Fibroblast of lung (primary cell): ENCODE data around the gene OR6S1. TPM values are rescaled to one million over a fixed set of nuclear protein-coding genes. Genes with fewer than 3 reads are reported as not detected.

Source experiments
- DNase-seq, 2 donors: peaks; one replicate each; pipeline versions ENCODE4 v3.0.0 to v3.0.0-alpha.2; 2010; ENCODE audit warnings: low read depth in 2 of 2
- H2AFZ ChIP-seq: 2 replicates; pipeline ENCODE4 v1.5.1; 2012; ENCODE audit warnings: low read length, control low read depth, inconsistent platforms
- H3K27ac ChIP-seq: 2 replicates; pipeline ENCODE4 v1.5.1; 2011; ENCODE audit warnings: low read length, control low read depth; ENCODE audit not compliant: insufficient read depth
- H3K27me3 ChIP-seq: 2 replicates; pipeline ENCODE4 v1.5.1; 2011; ENCODE audit warnings: mild to moderate bottlenecking, low read length; ENCODE audit not compliant: control insufficient read depth, insufficient read depth
- H3K36me3 ChIP-seq: 2 replicates; pipeline ENCODE4 v1.5.1; 2011; ENCODE audit warnings: low read length; ENCODE audit not compliant: control insufficient read depth, insufficient read depth
- H3K4me1 ChIP-seq: 2 replicates; pipeline ENCODE4 v1.5.1; 2011; ENCODE audit warnings: low read length; ENCODE audit not compliant: control insufficient read depth, insufficient read depth; ENCODE audit errors: extremely low read depth
- H3K4me2 ChIP-seq: 2 replicates; pipeline ENCODE4 v1.5.1; 2011; ENCODE audit warnings: low read length, control low read depth; ENCODE audit not compliant: insufficient read depth; ENCODE audit errors: extremely low read depth
- H3K4me3 ChIP-seq, 4 experiments: fragments of 200-600 bp in 1 of 4; sonication (generic) in 1 of 4; replicated peaks in 1 of 4; 2 replicates each; pipeline ENCODE4 v1.5.1; 2011 to 2016; ENCODE audit warnings: low read length in 4 of 4, low read depth in 3 of 4, mild to moderate bottlenecking in 3 of 4, control low read depth in 2 of 4, inconsistent platforms in 1 of 4, mixed read lengths in 1 of 4; ENCODE audit not compliant: insufficient read depth in 1 of 4; ENCODE audit errors: control extremely low read depth in 1 of 4
- H3K79me2 ChIP-seq: 2 replicates; pipeline ENCODE4 v1.5.1; 2012; ENCODE audit warnings: mild to moderate bottlenecking, low read length, inconsistent platforms; ENCODE audit not compliant: control insufficient read depth, insufficient read depth
- H3K9ac ChIP-seq: 2 replicates; pipeline ENCODE4 v1.5.1; 2011; ENCODE audit warnings: mild to moderate bottlenecking, low read length, control low read depth; ENCODE audit not compliant: insufficient read depth
- H3K9me3 ChIP-seq: 2 replicates; pipeline ENCODE4 v1.5.1; 2012; ENCODE audit warnings: low read depth, low read length; ENCODE audit not compliant: control insufficient read depth, insufficient read depth
- H4K20me1 ChIP-seq: 2 replicates; pipeline ENCODE4 v1.5.1; 2011; ENCODE audit warnings: low read length; ENCODE audit not compliant: control insufficient read depth, insufficient read depth; ENCODE audit errors: extremely low read depth
- EZH2 ChIP-seq: IDR thresholded peaks from 2 replicates; pipeline ENCODE4 v1.5.1; 2012; ENCODE audit warnings: low read length, control low read depth, mild to moderate bottlenecking; ENCODE audit errors: missing control alignments
- polyA plus RNA-seq, 2 donors: library from polyadenylated mRNA; depleted of rRNA in 1 of 2; stranded (reverse) in 1 of 2; unstranded in 1 of 2; fragments of >200 nt; gene quantifications; 2 replicates each; pipeline ENCODE4 v1.2.1, GENCODE V29; 2011 to 2012; ENCODE audit warnings: missing spikeins in 1 of 2
- total RNA-seq: library from RNA; depleted of rRNA; stranded (reverse); fragments of >200 nt; gene quantifications from 2 replicates; pipeline ENCODE4 v1.2.1, GENCODE V29; 2014
- TF ChIP-seq, protein P1 (sequence below), 2 donors: IDR thresholded peaks in 1 of 2; conservative IDR thresholded peaks in 1 of 2; 1 replicate in 1 of 2; 2 replicates in 1 of 2; pipeline ENCODE4 v1.5.1; 2011 to 2012; ENCODE audit warnings: low read length in 2 of 2, control low read depth in 1 of 2, inconsistent platforms in 1 of 2, low read depth in 1 of 2, mild to moderate bottlenecking in 1 of 2

The OR6S1 gene
- total and polyA plus RNA-seq, 2 donors (not counting 1 experiment from before 2014, with no cell fraction given) = not detected

DNA sequence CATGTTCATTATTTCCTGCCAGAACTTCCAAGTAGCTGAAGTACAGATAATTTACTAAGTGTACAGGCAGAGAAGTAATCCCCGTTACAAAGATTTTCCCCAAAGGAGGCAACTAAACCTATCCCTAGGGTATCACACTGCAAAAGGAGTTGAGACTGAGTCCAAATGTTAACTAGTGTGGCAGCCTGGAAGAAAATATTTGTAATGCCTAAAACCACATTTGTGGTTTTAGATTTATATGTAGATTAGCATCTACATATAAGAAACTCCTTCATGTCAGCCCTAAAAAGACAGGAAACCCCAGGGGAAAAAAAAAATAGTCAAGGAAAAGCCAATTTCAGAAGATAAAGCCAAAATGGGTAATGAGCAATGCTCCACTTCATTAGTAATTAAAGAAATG is 48.9 kb downstream of the OR6S1 start:
- H3K27ac ChIP-seq = no peak overlapping the region
- H3K4me2 ChIP-seq = no peak overlapping the region
- no peaks in the 10 kb centered on the region for H3K27me3 ChIP-seq
- H3K36me3 ChIP-seq = no peaks in the 10 kb centered on the region
- H3K4me3 ChIP-seq = no peak overlapping the region
- TF ChIP-seq, protein P1, sequence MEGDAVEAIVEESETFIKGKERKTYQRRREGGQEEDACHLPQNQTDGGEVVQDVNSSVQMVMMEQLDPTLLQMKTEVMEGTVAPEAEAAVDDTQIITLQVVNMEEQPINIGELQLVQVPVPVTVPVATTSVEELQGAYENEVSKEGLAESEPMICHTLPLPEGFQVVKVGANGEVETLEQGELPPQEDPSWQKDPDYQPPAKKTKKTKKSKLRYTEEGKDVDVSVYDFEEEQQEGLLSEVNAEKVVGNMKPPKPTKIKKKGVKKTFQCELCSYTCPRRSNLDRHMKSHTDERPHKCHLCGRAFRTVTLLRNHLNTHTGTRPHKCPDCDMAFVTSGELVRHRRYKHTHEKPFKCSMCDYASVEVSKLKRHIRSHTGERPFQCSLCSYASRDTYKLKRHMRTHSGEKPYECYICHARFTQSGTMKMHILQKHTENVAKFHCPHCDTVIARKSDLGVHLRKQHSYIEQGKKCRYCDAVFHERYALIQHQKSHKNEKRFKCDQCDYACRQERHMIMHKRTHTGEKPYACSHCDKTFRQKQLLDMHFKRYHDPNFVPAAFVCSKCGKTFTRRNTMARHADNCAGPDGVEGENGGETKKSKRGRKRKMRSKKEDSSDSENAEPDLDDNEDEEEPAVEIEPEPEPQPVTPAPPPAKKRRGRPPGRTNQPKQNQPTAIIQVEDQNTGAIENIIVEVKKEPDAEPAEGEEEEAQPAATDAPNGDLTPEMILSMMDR (conservative IDR thresholded peaks at IDR 0.05 in 1 of 2, IDR thresholded peaks at IDR 0.05 in 1 of 2; ENCODE audit: low read depth in 1 of 2, low read length in 2 of 2) = no peak
- TF ChIP-seq EZH2 = no peak
- no peak overlapping the region for H3K9ac ChIP-seq
- DNase-seq = no peak
- H4K20me1 ChIP-seq = no peaks in the 10 kb centered on the region
- no peak overlapping the region for H2AFZ ChIP-seq
- H3K9me3 ChIP-seq = no peaks in the 10 kb centered on the region
- no peaks in the 10 kb centered on the region for H3K79me2 ChIP-seq
- H3K4me1 ChIP-seq = no peaks in the 10 kb centered on the region

DNA sequence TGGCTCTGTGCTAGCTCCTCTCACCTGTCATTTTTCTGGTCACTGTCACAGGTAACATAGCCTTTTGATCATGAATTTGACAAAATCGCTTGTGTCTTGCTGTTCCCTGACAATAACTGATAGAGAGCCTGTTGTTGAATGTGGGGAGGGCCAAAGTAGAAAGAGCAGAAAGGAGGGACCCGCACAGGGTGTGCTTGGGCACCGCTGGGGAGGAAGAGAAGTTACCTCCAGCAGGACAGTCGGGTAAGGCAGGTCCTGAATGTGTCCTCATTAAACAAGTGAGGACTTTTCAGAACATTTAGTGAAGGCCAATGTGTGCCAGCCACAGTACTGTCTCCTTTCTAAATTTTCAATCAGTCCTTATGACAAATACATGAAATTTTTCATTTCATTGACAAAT is 50.3 kb downstream of the OR6S1 start, which contains the start of gene RNASE12:
TSS of gene RNASE12 (minus strand) at position 142 of the 400 bp plus-strand sequence. CDS start 653 bp downstream, outside the sequence.
- Histone ChIP-seq H3K36me3 (no peaks in the 10 kb centered on the region), H4K20me1 (no peaks in the 10 kb centered on the region), H3K9ac (no peak within 1 kb of the TSS), H3K27me3 (no peaks in the 10 kb centered on the region), H3K79me2 (no peaks in the 10 kb centered on the region), H3K9me3 (no peaks in the 10 kb centered on the region), H2AFZ (no peak within 1 kb of the TSS), H3K4me3 (no peak within 1 kb of the TSS), H3K4me2 (no peak within 1 kb of the TSS), H3K27ac (no peak within 1 kb of the TSS), H3K4me1 (no peaks in the 10 kb centered on the region)
- no peak for DNase-seq
- TF ChIP-seq, protein P1 (conservative IDR thresholded peaks at IDR 0.05 in 1 of 2, IDR thresholded peaks at IDR 0.05 in 1 of 2; ENCODE audit: low read depth in 1 of 2, low read length in 2 of 2) = no peak

Other genes with a start within 250 kb of the OR6S1 start
- gene TEP1, start 228.2 kb downstream of the OR6S1 start, total RNA-seq = 15.2 and 21.6 TPM in 2 replicates
- gene TEP1, start 228.2 kb downstream of the OR6S1 start, polyA plus RNA-seq = 7.4 and 10.5 TPM in 2 replicates
- gene KLHL33, start 205.5 kb downstream of the OR6S1 start, total RNA-seq = 0.26 and 1.5 TPM in 2 replicates
- gene KLHL33, start 205.5 kb downstream of the OR6S1 start, polyA plus RNA-seq = 0.09 and 0.17 TPM in 2 replicates
- 29.5 and 34.0 TPM in 2 replicates for gene OSGEP, start 186.9 kb downstream of the OR6S1 start, total RNA-seq
- gene OSGEP, start 186.9 kb downstream of the OR6S1 start, polyA plus RNA-seq = 18.1 and 26.2 TPM in 2 replicates
- 66.6 and 86.5 TPM in 2 replicates for gene APEX1, start 186.5 kb downstream of the OR6S1 start, total RNA-seq
- 187 and 278 TPM in 2 replicates for gene APEX1, start 186.5 kb downstream of the OR6S1 start, polyA plus RNA-seq
- gene PIP4P1, start 180.3 kb downstream of the OR6S1 start, total RNA-seq = 24.7 and 30.9 TPM in 2 replicates
- 34.9 and 39.5 TPM in 2 replicates for gene PIP4P1, start 180.3 kb downstream of the OR6S1 start, polyA plus RNA-seq
- 4.4 and 6.9 TPM in 2 replicates for gene PNP, start 172.3 kb downstream of the OR6S1 start, total RNA-seq
- gene PNP, start 172.3 kb downstream of the OR6S1 start, polyA plus RNA-seq = 25.7 and 54.5 TPM in 2 replicates
- gene RNASE10, start 136.2 kb downstream of the OR6S1 start, total RNA-seq = not detected in 2 replicates
- gene RNASE10, start 136.2 kb downstream of the OR6S1 start, polyA plus RNA-seq = not detected in 2 replicates
- gene RNASE9, start 80.6 kb downstream of the OR6S1 start, total RNA-seq = not detected in 2 replicates
- not detected in 2 replicates for gene RNASE9, start 80.6 kb downstream of the OR6S1 start, polyA plus RNA-seq
- not detected in 2 replicates for gene RNASE11, start 53.7 kb downstream of the OR6S1 start, total RNA-seq
- gene RNASE11, start 53.7 kb downstream of the OR6S1 start, polyA plus RNA-seq = not detected in 2 replicates
- not detected in 2 replicates for gene RNASE12, start 50.3 kb downstream of the OR6S1 start, total RNA-seq
- gene RNASE12, start 50.3 kb downstream of the OR6S1 start, polyA plus RNA-seq = not detected in 2 replicates
- 20.0 and 22.1 TPM in 2 replicates for gene RNASE4, start 42.9 kb upstream of the OR6S1 start, total RNA-seq
- gene RNASE4, start 42.9 kb upstream of the OR6S1 start, polyA plus RNA-seq = 25.0 and 43.9 TPM in 2 replicates
- 5.1 and 6.4 TPM in 2 replicates for gene ANG, start 47.1 kb upstream of the OR6S1 start, total RNA-seq
- 3.9 and 7.3 TPM in 2 replicates for gene ANG, start 47.1 kb upstream of the OR6S1 start, polyA plus RNA-seq
- gene EDDM3A, start 104.2 kb upstream of the OR6S1 start, total RNA-seq = not detected in 2 replicates
- not detected in 2 replicates for gene EDDM3A, start 104.2 kb upstream of the OR6S1 start, polyA plus RNA-seq
- gene EDDM3B, start 126.7 kb upstream of the OR6S1 start, total RNA-seq = not detected in 2 replicates
- not detected in 2 replicates for gene EDDM3B, start 126.7 kb upstream of the OR6S1 start, polyA plus RNA-seq
- gene RNASE6, start 139.6 kb upstream of the OR6S1 start, total RNA-seq = not detected in 2 replicates
- gene RNASE6, start 139.6 kb upstream of the OR6S1 start, polyA plus RNA-seq = not detected in 2 replicates
- gene RNASE1, start 161.2 kb upstream of the OR6S1 start, total RNA-seq = not detected in 2 replicates
- gene RNASE1, start 161.2 kb upstream of the OR6S1 start, polyA plus RNA-seq = not detected in 2 replicates
- not detected in 2 replicates for gene RNASE3, start 249.7 kb upstream of the OR6S1 start, total RNA-seq
- not detected in 2 replicates for gene RNASE3, start 249.7 kb upstream of the OR6S1 start, polyA plus RNA-seq